Stimulated activated CD4-positive, alpha-beta T cell treated with anti-CD3 and anti-CD28 coated beads, Interleukin-4, amount 100 ng/mL, for 24 hours (primary cell): ENCODE measurements around the gene LINC00305.

Experiments
- DNase-seq: peaks from one replicate; pipeline ENCODE4 v3.0.0-alpha.2; 2020

The LINC00305 gene

GRCh38 chr18:64111950-64112349, 36.9 kb downstream of the LINC00305 start:
- DNase-seq: no peak

GRCh38 chr18:64110692-64111480, 38.0 kb downstream of the LINC00305 start:
- no peak for DNase-seq

- DNase-seq: no peak
These were observed 44.9 kb downstream of the LINC00305 start for GRCh38 chr18:64103986-64104385.

DNA sequence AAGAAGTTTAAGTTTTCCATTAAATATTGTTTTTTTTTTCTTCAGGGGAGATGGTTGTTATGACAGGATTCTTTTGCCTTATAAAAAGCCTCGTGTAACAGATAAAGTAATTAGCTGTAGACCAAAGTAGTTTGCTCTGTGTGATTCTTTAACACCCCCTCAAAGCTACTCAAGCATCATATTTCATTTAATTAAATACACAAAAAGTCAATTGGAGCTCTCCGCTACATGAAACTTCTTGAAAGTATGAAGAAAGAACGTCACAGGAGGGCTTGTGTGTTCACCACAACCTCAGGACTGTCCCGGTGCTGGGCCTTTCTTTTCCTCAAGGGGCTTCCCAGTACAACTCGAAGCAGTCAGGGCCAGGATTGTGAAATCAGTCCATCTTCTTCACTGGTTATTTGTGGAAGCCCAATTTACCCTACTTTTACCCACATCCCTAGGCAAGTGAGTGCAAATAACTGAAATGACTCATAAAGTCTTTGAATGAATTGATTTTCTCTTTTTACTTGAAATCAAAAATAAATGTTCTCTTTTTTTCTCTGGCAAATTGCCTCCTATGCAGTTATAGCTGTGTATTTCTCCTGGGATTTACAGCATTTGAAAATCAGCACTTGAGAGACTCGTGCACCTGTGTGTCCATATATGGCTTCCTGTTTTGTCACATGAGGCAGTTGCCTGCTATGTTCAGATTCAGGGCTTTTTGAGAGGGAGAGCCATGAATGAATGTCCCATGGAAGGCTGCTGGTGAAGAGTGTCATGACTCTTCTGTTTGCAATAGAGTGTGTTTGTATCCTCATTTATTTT, 48.6 kb downstream of the LINC00305 start:
- DNase-seq: no peak

GRCh38 chr18:64099244-64099643, 49.6 kb downstream of the LINC00305 start:
- DNase-seq: no peak

DNA sequence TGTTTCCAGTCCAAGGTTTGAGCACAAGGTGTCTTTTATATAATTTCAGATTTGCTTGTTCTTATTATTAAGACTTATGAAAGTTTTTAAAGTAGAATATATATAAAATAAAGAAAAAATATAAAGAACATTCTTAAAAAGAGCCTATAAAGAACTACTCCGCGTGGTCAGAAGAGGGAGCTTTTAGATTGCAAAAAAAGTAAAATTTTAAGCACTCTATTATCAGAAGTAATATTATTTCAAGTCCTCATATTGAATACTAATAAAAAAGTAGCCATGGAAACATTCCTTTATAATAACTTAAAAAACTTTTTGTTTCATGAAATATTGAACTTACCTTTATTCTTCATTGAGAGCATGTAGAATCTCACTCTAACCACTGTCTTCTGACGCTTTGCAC, 51.4 kb downstream of the LINC00305 start:
- no peak for DNase-seq

GRCh38 chr18:64095056-64095455, 53.8 kb downstream of the LINC00305 start:
- DNase-seq: no peak

DNA sequence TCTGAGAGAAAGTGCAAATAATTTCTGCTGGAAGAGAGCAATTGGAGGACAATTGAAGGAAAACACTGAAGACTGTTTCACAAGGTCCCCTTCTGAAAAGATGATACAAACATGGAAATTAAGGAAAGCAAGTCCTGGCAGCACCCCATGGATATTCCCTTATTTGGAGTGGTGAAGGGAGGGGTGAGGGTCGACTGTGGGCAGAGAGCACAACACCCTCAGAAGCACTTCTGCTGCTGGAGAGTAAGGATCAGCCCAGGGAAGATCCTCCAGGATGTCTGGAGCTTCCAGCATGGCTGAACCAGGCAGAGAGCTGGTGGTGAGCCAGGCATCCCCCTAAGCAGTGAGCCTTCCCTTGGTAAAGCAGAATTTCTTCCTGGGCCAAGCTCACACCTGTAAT, 54.7 kb downstream of the LINC00305 start:
- DNase-seq: no peak

GRCh38 chr18:64091526-64091925, 57.4 kb downstream of the LINC00305 start:
- no peak for DNase-seq

GRCh38 chr18:64090876-64091275, 58.0 kb downstream of the LINC00305 start:
- no peak for DNase-seq

DNA sequence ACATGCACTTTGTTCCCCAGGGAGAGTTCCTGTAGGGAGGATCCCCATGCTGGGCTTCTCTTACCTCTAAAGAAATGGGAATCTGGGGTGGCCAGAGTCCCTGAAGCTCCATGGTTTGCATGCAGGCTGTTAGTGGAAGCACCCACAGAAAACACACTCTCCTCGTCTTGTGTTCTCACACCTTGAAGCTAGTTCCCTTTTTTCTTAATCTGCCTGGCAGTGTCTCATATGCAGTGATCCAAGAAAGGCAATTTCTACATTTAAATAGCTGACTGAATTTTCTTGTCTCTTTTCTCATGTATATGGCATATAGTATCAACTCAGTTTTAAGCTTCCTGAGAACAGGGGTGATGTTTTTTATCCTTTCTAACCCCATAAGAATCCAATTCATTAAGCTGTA, 65.0 kb downstream of the LINC00305 start:
- DNase-seq: no peak

GRCh38 chr18:64082513-64082912, 66.4 kb downstream of the LINC00305 start:
- no peak for DNase-seq

DNA sequence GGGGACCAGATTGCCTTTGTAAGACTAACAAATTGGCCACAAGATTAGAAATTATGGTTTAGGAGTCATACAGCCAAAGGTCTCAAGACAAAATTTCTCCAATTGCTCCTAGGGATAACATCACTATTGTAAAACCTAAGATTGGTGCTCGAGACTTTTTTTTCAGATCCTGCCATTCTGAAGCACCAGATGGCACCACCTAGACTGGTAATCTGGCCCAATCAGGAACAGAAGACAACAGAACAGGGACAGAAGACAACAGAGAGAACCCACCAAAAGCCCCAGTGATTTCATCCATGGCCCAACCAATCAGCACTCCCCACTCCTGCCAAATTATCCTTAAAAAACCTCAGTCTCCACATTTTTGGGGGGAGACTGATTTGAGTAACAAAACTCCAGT, 66.8 kb downstream of the LINC00305 start:
- DNase-seq: no peak

DNA sequence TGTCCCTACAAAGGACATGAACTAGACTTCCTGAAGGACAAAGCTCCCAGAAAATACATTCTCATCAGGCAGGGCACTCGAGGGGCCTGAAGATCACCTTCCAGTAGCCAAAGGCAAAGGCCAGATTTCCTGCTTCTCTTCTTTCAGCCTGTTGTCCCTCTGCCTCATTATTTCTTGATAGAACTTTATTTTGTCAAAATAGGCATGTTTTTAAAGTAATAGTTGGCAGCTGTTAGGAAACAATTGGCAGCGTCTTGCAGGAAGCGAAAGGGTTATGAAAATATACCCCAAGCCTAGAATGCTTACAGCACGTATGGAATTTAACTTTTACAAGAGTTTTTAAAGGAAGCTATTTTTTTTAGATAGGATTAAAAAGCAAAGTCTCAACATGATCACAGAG, 74.9 kb downstream of the LINC00305 start:
- DNase-seq: no peak

GRCh38 chr18:64055019-64055418, 93.9 kb downstream of the LINC00305 start:
- no peak for DNase-seq

DNA sequence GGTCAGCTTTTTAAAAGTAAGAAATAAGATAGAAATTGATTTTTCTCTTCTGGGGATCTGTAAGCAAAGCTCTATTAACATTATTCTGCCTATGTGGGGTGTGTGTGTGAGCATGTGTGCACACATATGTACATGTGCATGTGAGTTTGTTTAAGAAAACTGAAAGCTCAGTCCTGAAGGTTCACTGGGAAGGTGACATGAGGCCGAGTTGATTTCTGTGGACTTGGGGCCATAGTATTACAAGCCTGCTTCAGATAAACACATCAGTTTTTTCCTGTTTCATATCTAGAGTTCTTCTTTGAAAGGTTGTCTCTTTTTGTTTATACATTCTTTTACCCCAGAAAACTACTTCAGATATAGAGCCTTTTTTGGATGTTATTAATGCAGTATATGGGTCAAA, 95.6 kb downstream of the LINC00305 start:
- no peak for DNase-seq

GRCh38 chr18:64052772-64053171, 96.1 kb downstream of the LINC00305 start:
- DNase-seq: no peak

DNA sequence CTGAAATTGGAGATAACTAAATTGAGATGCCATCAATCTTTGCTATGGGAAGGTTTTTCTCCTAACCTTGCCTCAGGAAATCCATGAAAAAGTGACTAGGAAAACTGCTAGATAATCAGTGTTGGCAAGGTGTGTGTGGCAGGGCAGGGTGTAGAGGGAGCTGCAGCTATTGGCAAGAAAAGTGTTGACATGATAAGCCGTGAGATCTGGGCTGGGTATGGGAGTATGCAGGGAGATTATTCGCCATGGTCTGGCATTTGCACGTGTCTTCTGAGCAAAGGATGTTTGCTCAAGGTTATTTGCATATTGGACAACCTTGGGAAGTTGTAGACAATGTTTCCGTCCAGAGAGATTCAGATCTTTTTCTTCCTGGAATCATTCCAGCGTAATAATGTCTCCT, 104.3 kb downstream of the LINC00305 start:
- no peak for DNase-seq

GRCh38 chr18:64042728-64043358, 106.0 kb downstream of the LINC00305 start:
- DNase-seq: no peak

DNA sequence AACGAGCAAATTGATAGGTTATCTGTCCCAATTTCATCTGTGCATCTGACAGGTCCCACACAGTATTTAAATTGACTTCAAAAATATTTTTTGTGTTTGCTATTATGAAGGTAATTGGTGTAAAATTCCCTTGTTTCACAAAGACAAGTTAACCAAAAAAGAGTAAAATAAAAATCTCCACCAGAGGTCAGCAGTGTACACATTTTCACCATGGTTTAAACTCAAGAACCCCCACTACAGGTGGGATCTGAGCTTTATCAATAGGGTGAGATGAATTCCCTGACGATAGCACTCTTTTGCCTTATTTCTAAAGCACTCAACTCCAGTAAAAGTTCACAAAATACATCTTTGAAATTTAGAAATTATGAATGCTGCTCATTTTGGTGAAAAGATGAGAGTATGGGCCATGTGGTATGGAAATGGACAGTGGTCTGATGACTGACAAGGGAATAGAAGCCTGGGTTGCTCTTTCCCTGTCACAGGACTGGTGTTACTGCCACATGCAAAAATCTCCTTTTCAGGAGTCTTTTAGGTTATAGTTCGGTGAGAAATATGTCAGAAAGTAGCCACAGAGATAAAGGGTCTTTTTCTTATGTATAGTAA, 111.0 kb downstream of the LINC00305 start:
- DNase-seq: no peak

DNA sequence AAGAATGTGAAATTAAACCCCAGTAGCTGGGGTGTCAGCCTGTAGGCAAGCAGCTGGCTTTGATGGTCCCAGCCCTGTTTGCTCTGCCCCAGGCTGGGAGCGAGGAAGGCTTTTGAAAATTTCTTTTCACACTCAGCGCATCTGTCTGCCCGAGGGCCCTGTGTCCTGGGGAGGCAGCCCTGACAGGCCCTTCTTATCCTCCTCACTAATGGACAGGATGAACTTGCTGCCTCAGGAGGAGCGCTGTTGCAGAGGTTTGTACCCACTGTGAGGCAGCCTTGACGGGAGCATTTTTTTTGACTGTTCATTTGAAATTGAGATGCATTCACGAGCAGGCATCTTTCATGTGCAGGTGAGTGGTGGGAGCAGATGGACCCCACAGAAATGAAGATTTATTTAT, 116.6 kb downstream of the LINC00305 start:
- no peak for DNase-seq

DNA sequence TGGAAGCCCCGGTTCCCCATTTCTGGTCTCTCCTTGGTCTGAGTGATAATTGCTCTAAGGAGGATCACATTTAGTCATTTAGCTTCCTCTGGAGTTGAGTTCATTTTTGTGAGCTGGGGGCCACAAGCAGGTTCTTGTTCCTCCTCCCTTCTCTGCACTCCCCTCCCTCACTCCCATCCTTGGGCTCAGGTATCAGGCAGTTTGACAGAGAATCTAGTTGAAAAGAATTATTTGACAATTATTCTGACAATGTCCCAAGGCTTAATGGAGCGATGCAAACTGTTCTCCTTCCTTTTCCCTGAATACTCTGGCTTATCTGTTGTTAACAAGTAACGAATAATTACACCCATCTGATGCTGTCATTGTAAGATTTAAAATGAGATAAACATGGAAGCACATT, 117.5 kb downstream of the LINC00305 start:
- DNase-seq: no peak
